Sigmoid colon (tissue), 7 donors: ENCODE data around the gene SCN4B. TPM values are rescaled to one million over a fixed set of nuclear protein-coding genes. Genes with fewer than 3 reads are reported as not detected.
"Not testable (repeated sequence)": the region's sequence is repeated elsewhere in the genome, so short reads cannot be mapped to it uniquely, and the experiment has no call there.

ENCODE experiments used
- DNase-seq: peaks from one replicate; pipeline ENCODE4 v3.0.0-alpha.2; 2019
- H3K27ac ChIP-seq, 4 donors: fragments of 200-600 bp; sonication (generic); one replicate each; pipeline ENCODE4 v1.5.1; 2016 to 2019; ENCODE audit warnings: mild to moderate bottlenecking in 1 of 4
- H3K27me3 ChIP-seq, 3 donors: fragments of 200-600 bp; sonication (generic); one replicate each; pipeline ENCODE4 v1.5.1; 2019; ENCODE audit warnings: mild to moderate bottlenecking in 1 of 3
- H3K36me3 ChIP-seq, 4 donors: fragments of 200-600 bp; sonication (generic); one replicate each; pipeline ENCODE4 v1.5.1; 2016 to 2019
- H3K4me1 ChIP-seq, 4 donors: fragments of 200-600 bp; sonication (generic); one replicate each; pipeline ENCODE4 v1.5.1; 2017 to 2019
- H3K4me3 ChIP-seq, 4 donors: fragments of 200-600 bp; sonication (generic); one replicate each; pipeline ENCODE4 v1.5.1; 2017 to 2019; ENCODE audit warnings: mild to moderate bottlenecking in 2 of 4, moderate library complexity in 1 of 4
- H3K9me3 ChIP-seq, 4 donors: fragments of 200-600 bp in 3 of 4; sonication (generic) in 3 of 4; one replicate each; pipeline versions ENCODE4 v1.5.1 to v1.6.1; 2013 to 2019
- CTCF ChIP-seq, 4 experiments: fragments of 450-650 bp in 3 of 4; fragments of 200-600 bp in 1 of 4; IDR thresholded peaks; one replicate each; pipeline ENCODE4 v1.5.1; 2016 to 2019; ENCODE audit warnings: antibody characterized with exemption in 4 of 4, mild to moderate bottlenecking in 3 of 4, moderate library complexity in 2 of 4
- EP300 ChIP-seq, 4 donors: sonication (generic); formaldehyde crosslinking; IDR thresholded peaks; one replicate each; pipeline ENCODE4 v1.6.1; 2017; ENCODE audit warnings: antibody characterized with exemption in 4 of 4
- POLR2A ChIP-seq, 2 donors: fragments of 450-650 bp; IDR thresholded peaks; one replicate each; pipeline ENCODE4 v1.6.1; 2016; ENCODE audit warnings: antibody characterized with exemption in 2 of 2, mild to moderate bottlenecking in 2 of 2, moderate library complexity in 2 of 2
- POLR2AphosphoS5 ChIP-seq, 4 donors: sonication (generic); formaldehyde crosslinking; IDR thresholded peaks; one replicate each; pipeline ENCODE4 v1.6.1; 2017; ENCODE audit warnings: antibody characterized with exemption in 4 of 4
- WGBS, 2 donors: extraction: QIAGEN DNeasy Blood & Tissue Kit; methylation state at CpG; one replicate each; pipeline ENCODE4 v1.1.7; 2013; 5-methylcytosine and 5-hydroxymethylcytosine counted together
- intact Hi-C: fragments of 100-400 bp; cut with DNase I; formaldehyde crosslinking; loops from one replicate; pipeline ENCODE4 v1.15.1; 2023
- polyA plus RNA-seq, 3 donors: library from polyadenylated mRNA; stranded (reverse); fragments of 200-250 nt; gene quantifications; one replicate each; pipeline ENCODE4 v1.2.3, GENCODE V29; 2013
- total RNA-seq, 4 donors: library from RNA; depleted of rRNA; stranded (reverse); fragments of >200 nt; gene quantifications; one replicate each; pipeline ENCODE4 v1.1.0, GENCODE V29; 2016
- donor health status: healthy with polysubstance abuse.
- donor health status: Bipolar disorder and iron deficiency.
- donor health status: healthy.

SCN4B gene
- total and polyA plus RNA-seq, 7 donors: 0.92 to 2.2 (median 1.3) TPM

GRCh38 chr11:118199135-118199534, 46.5 kb upstream of the SCN4B start:
- 83 to 84% methylated on average over 6 of the region's 6 CpGs for WGBS, 2 donors

GRCh38 chr11:118198370-118198769, 45.7 kb upstream of the SCN4B start:
- H3K36me3 ChIP-seq: no peaks in the 10 kb centered on the region
- DNase-seq: peak; percentile 87
- H3K4me3 ChIP-seq: peak overlapping the region in 1 of 4 donors; percentile 4
- no peak for TF ChIP-seq POLR2AphosphoS5 (IDR thresholded peaks at IDR 0.05)
- TF ChIP-seq POLR2A (IDR thresholded peaks at IDR 0.05): no peak
- no peak for TF ChIP-seq EP300 (IDR thresholded peaks at IDR 0.05)
- peak; percentile 57 to 84 (median 80) for TF ChIP-seq CTCF (IDR thresholded peaks at IDR 0.05)
- H3K27ac ChIP-seq: no peak overlapping the region
- peaks cover 0 to 28% (median 20%) of the 10 kb centered on the region in 4 donors for H3K4me1 ChIP-seq
- 0 to 2% methylated on average over 9 of the region's 9 CpGs for WGBS, 2 donors
- no peaks in the 10 kb centered on the region for H3K27me3 ChIP-seq
- intact Hi-C loops: loop anchor here (2.0 to 5.0 kb wide), 2 partner anchors 158 to 289 kb away; no protein-coding TSS in a partner anchor
- no peaks in the 10 kb centered on the region for H3K9me3 ChIP-seq

More at GRCh38 chr11:118199135-118199534, 46.5 kb upstream of the SCN4B start:
- Histone ChIP-seq H3K27me3 (no peaks in the 10 kb centered on the region), H3K9me3 (no peaks in the 10 kb centered on the region), H3K27ac (no peak overlapping the region), H3K4me1 (peaks cover 0 to 26% (median 17%) of the 10 kb centered on the region in 4 donors), H3K36me3 (no peaks in the 10 kb centered on the region), H3K4me3 (no peak overlapping the region)
- no peak for TF ChIP-seq POLR2AphosphoS5 (IDR thresholded peaks at IDR 0.05)
- TF ChIP-seq EP300 (IDR thresholded peaks at IDR 0.05): no peak
- TF ChIP-seq POLR2A (IDR thresholded peaks at IDR 0.05): no peak
- TF ChIP-seq CTCF (IDR thresholded peaks at IDR 0.05): no peak
- intact Hi-C loops: loop anchor here (2.0 to 5.0 kb wide), 2 partner anchors 158 to 288 kb away; no protein-coding TSS in a partner anchor
- no peak for DNase-seq

- WGBS, 2 donors: 14 to 50% methylated on average over 10 of the region's 10 CpGs
- H3K4me1 ChIP-seq: peaks cover 0 to 28% (median 20%) of the 10 kb centered on the region in 4 donors
- intact Hi-C loops: loop anchor here (5.0 kb wide), 1 partner anchor 292 kb away; no protein-coding TSS in a partner anchor
- H3K9me3 ChIP-seq: no peaks in the 10 kb centered on the region
- no peaks in the 10 kb centered on the region for H3K36me3 ChIP-seq
- TF ChIP-seq EP300 (IDR thresholded peaks at IDR 0.05) (no peak), POLR2AphosphoS5 (IDR thresholded peaks at IDR 0.05) (peak; percentile 22 to 76 (median 35)), POLR2A (IDR thresholded peaks at IDR 0.05) (no peak)
- peak; percentile 95 for DNase-seq
- H3K27ac ChIP-seq: peak overlapping the region; percentile 55 to 78 (median 69)
- no peak overlapping the region for H3K4me3 ChIP-seq
- no peaks in the 10 kb centered on the region for H3K27me3 ChIP-seq
Measured at GRCh38 chr11:118194835-118195627, 42.4 kb upstream of the SCN4B start.

DNA sequence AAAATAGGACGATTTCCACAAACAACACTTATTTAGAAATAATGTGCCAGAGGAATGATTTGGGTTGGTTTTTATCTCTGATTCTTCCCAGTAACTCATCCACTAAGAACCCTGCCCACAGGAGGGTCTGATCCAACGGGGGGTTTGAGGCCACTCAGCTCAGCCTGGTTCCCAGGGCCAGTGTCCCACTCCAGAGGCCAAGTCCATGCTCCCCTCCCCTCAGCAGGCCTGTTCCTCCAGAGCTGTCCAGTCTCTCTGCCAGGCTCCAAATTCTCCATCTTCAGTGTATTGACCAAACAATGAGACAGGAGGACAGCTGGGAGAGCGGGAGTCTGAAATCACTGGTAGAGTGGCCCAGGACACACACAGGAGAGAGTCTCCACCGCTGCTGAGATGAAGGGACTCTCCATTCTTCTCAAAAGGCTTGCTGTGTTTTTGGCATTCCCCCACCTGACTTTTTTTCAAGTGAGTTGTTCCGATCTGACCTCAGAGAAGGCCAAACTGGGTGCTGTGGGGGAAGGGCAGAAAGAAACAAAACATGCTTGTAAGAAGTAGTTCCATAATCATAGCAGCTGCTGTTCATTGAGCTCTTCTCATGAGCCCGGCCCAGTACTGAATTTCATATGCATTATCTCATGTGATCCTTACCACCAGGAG, 41.4 kb upstream of the SCN4B start:
- WGBS, 2 donors: 73 to 84% methylated on average over 6 of the region's 6 CpGs
- no peaks in the 10 kb centered on the region for H3K36me3 ChIP-seq
- H3K9me3 ChIP-seq: no peaks in the 10 kb centered on the region
- H3K27ac ChIP-seq: peak overlapping the region in 3 of 4 donors; percentile 67 to 78 (median 71)
- DNase-seq: no peak
- intact Hi-C loops: no loop called here
- H3K4me3 ChIP-seq: no peak overlapping the region
- no peaks in the 10 kb centered on the region for H3K27me3 ChIP-seq
- no peak for TF ChIP-seq POLR2A (IDR thresholded peaks at IDR 0.05)
- TF ChIP-seq POLR2AphosphoS5 (IDR thresholded peaks at IDR 0.05): no peak
- TF ChIP-seq EP300 (IDR thresholded peaks at IDR 0.05): no peak
- TF ChIP-seq CTCF (IDR thresholded peaks at IDR 0.05): no peak
- peaks cover 0 to 28% (median 20%) of the 10 kb centered on the region in 4 donors for H3K4me1 ChIP-seq

GRCh38 chr11:118192817-118193216, 40.2 kb upstream of the SCN4B start:
- intact Hi-C loops, H3K9me3 ChIP-seq, H3K4me3 ChIP-seq, DNase-seq, H3K27me3 ChIP-seq, H3K27ac ChIP-seq, H3K36me3 ChIP-seq: not testable (repeated sequence)
- peaks cover 0 to 21% (median 18%) of the 10 kb centered on the region in 4 donors for H3K4me1 ChIP-seq
- 82 to 91% methylated on average over 5 of the region's 5 CpGs for WGBS, 2 donors

- H3K36me3 ChIP-seq, intact Hi-C loops, DNase-seq, H3K4me3 ChIP-seq, H3K27me3 ChIP-seq, H3K9me3 ChIP-seq, H3K27ac ChIP-seq: not testable (repeated sequence)
- WGBS, 2 donors: 27 to 57% methylated on average over 2 of the region's 2 CpGs
- H3K4me1 ChIP-seq: peaks cover 0 to 21% (median 18%) of the 10 kb centered on the region in 4 donors
Measured at GRCh38 chr11:118190942-118191506, 38.4 kb upstream of the SCN4B start.
